Gastroesophageal sphincter (tissue), 2 donors: Measurements from ENCODE around the gene KCTD19.

Experiments
- POLR2A ChIP-seq, 2 donors: fragments of 450-650 bp; IDR thresholded peaks; one replicate each; pipeline ENCODE4 v1.6.1; 2017; ENCODE audit warnings: antibody characterized with exemption in 2 of 2, mild to moderate bottlenecking in 2 of 2, moderate library complexity in 1 of 2
- POLR2AphosphoS5 ChIP-seq: sonication (generic); formaldehyde crosslinking; IDR thresholded peaks from one replicate; pipeline ENCODE4 v1.6.1; 2017; ENCODE audit warnings: antibody characterized with exemption

DNA sequence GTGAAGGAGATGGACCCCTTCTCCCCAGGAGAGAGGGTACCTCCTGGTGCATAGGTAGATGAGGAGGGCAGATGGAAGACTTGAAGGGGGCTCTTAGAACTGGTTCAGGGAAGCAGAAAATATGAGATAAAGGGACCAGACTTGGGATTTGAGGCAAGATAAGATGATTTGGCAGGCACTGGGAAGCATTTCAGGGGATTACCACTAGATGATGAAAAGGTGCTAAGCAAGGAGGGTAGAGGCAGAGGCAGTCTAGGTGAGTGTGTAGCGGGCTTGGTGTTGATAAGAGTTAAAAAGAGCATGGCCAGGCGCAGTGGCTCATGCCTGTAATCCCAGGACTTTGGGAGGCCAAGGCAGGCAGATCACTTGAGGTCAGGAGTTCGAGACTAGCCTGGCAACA, 63.3 kb downstream of the KCTD19 start:
- TF ChIP-seq POLR2AphosphoS5 (no peak), POLR2A (IDR thresholded peaks at IDR 0.05) (no peak)
